ENCODE measurements around the gene NEIL3.

GRCh38 chr4:177367336-177367735 lies 57.7 kb downstream of the NEIL3 start:
- TF ChIP-seq EZH2phosphoT487 (IDR thresholded peaks at IDR 0.05; ENCODE audit: insufficient read depth, low read depth) (no peak), EZH2 (IDR thresholded peaks at IDR 0.05; ENCODE audit: insufficient read depth, poor library complexity, severe bottlenecking) (no peak)

Data from GM23248 (cell line).